NT2/D1 (cell line): ENCODE measurements around the gene FHDC1.

Source experiments
- SUZ12 ChIP-seq: IDR thresholded peaks from 2 replicates; pipeline ENCODE4 v1.6.1; 2011; ENCODE audit not compliant: insufficient read length, insufficient read depth; ENCODE audit errors: extremely low read depth
- YY1 ChIP-seq: IDR thresholded peaks from 2 replicates; pipeline ENCODE4 v1.6.1; 2011; ENCODE audit not compliant: insufficient read length, insufficient read depth
- ZNF274 ChIP-seq: IDR thresholded peaks from 2 replicates; pipeline ENCODE4 v1.6.1; 2011; ENCODE audit warnings: mild to moderate bottlenecking, low read depth, low read length

- TF ChIP-seq YY1 (no peak), ZNF274 (no peak), SUZ12 (no peak)
Measured at GRCh38 chr4:152991398-152991797, 55.3 kb downstream of the FHDC1 start.
